CD4-positive, alpha-beta T cell treated with Interleukin-4 for 4 hours (primary cell): ENCODE data around the gene SLC16A12.

Source experiments
- DNase-seq: peaks from one replicate; pipeline ENCODE4 v3.0.0-alpha.2; 2020

Gene SLC16A12, protein sequence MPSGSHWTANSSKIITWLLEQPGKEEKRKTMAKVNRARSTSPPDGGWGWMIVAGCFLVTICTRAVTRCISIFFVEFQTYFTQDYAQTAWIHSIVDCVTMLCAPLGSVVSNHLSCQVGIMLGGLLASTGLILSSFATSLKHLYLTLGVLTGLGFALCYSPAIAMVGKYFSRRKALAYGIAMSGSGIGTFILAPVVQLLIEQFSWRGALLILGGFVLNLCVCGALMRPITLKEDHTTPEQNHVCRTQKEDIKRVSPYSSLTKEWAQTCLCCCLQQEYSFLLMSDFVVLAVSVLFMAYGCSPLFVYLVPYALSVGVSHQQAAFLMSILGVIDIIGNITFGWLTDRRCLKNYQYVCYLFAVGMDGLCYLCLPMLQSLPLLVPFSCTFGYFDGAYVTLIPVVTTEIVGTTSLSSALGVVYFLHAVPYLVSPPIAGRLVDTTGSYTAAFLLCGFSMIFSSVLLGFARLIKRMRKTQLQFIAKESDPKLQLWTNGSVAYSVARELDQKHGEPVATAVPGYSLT

DNA sequence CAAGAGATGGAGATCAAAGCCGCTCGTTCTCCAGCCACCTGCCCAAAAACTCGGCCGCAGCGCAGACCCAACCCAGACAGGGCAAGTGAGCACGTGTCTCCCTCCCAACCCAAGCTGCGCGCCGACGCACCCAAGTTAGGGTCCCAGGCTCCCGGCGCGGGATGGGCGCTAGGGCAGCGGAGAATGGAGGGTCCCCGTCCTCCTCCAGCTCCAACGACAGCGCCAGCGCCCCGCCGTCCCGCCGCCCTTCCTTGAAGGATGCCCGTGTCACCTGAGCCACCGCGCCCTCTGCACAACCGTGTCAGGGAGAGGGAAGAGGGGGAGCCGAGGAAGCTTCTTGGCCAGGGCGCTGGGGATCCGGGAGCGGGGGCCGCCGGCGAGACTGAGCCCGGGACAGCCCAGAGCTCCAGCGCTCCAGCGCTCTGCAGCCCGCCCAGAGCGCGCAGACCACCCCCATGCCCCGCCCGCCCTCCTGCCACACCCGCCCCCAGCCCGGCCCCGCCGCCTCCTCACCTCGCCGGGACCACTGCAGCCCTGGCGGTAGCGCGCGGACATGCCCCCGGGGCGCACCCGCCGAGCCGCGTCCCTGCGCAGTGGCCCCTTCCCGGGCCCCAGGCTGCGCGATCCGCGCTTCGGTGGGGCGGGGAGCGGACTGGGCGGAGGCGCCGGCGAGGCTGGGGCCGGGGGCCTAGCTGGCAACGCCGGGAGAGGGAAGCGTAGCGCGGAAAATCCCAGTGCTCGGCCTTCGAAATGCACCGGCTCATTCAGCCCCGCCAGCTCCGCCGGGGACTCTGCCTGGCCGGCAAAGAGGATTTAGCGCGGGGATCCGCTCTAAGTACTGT lies at the start of gene SLC16A12:
SLC16A12 (minus strand) TSS at position 424 of the 842 bp plus-strand sequence. CDS start 73,016 bp downstream, outside the sequence.
- no peak for DNase-seq

DNA sequence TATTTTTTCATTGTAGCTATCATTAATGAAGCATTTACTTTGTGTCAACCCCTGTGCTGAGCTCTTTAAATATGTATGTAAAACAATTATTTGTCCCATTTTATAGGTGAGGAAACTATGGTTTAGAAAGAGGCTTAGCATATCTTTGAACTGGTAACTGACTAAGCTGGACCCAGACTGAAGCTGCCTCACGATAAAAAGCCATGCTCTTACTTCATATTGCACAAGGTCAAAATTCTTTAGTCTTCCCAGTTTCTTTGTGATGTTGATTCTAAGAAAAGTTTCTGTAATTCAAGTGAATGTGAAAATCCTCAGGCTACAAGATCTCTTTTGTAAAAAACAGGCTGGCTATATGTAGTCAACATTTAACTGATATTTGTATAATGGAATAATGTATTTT lies 46.6 kb upstream of the SLC16A12 start:
- DNase-seq, result no peak

- no peak for DNase-seq
These were observed 44.8 kb upstream of the SLC16A12 start for GRCh38 chr10:89580243-89580642.

DNA sequence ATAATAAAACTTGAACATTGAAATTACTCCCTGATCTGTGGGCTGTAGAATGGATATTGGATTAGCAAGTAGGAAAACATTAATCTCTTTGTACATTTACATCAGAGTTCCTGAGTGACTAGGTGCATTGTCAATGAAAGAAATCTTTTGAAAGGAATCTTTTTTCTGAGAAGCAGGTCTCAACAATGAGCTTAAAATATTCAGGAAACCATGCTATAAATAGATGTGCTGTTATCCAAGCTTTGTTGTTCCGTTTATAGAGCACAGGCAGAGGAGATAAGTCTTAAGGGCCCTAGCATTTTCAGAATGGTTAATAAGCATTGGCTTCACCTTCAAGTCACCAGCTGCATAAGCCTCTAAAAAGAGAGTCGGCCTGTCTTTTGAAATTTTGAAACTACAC lies 41.3 kb upstream of the SLC16A12 start:
- no peak for DNase-seq

DNA sequence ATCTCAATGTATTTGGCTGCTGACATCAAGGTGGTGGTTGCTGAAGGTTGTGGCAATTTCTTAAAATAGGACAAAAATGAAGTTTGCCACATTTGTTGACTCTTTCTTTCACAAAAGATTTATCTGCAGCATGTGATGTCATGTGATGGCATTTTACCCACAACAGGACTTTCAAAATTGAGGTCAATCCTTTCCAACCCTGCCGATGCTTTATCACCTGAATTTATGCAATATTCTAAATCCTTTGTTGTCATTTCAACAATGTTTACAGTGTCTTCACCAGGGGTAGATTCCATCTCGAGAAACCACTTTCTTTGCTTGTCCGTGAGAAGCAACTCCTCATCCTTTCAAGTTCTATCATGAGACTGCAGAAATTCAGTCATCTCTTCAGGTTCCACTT lies 40.6 kb upstream of the SLC16A12 start:
- DNase-seq, result no peak

- DNase-seq, result no peak
These were observed 39.6 kb upstream of the SLC16A12 start for GRCh38 chr10:89575031-89575430.

DNA sequence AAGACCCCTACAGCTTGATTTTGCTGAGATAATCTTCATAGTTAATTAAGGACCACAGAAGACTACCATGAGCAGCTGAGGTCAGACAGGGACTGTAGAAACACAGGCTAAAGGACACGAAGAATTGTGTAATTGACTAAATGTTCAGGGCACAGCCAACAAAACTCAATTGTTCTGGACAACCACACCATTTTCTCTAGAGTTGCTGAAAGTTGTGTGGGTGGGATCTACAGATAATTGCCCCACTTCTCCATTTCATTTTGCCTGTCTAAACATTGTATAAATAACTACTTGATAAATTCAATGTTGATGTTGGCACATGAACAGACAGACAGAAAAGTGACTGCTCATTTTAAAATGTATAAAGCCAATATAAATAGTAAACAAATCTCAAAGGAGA lies 39.0 kb upstream of the SLC16A12 start:
- DNase-seq, result no peak

GRCh38 chr10:89567576-89568245 lies 32.3 kb upstream of the SLC16A12 start:
- DNase-seq, result no peak

DNA sequence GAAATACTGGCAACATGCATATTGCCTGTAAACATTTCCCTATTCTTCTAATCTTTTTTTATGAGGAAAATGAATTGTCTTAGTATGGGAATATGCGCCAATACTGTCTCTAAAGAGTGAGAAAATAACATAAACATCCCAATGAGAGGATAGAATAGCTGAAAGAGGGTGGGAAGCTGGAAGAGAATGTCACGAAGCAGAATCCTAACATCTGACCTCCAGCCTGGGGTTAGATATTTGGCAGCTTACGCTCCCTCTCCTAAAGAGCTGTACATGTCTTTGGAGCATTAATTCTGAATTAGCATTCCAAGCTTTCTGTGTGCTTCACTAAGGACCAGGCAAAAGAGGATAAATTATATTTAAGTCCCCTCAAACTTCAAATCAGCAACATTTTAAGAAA lies 31.6 kb upstream of the SLC16A12 start:
- DNase-seq, result no peak

- DNase-seq, result no peak
These were observed 30.9 kb upstream of the SLC16A12 start for GRCh38 chr10:89566095-89566950.

- DNase-seq, result no peak
These were observed 29.8 kb upstream of the SLC16A12 start for GRCh38 chr10:89565180-89565579.

DNA sequence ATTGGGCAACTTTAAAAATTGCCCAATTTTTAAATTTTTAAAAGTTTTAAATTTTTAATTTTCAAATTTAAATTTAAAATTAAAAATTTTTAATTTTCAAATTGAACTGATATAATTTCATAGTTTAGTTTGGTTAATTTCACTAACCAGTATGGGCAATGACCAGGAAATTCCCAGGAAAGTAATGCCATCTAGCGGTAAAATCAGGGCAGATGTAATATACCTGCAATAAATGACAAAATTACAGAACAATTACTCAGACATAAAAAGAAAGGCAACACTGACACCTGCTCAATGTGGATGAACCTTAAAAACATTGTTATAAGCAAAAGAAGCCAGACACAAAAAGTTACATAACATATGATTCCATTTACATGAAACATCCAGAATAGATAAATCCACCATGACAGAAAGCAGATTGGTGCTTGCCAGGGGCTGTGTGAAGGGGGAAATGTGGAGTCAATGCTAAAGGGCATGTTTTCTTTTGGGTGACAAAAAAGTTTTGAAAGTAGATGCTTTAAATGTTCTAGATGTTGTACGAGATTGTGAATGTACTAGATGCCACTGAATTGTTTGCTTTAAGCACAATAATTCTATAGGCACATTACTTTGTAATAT lies 28.6 kb upstream of the SLC16A12 start:
- peak; percentile 63 for DNase-seq

DNA sequence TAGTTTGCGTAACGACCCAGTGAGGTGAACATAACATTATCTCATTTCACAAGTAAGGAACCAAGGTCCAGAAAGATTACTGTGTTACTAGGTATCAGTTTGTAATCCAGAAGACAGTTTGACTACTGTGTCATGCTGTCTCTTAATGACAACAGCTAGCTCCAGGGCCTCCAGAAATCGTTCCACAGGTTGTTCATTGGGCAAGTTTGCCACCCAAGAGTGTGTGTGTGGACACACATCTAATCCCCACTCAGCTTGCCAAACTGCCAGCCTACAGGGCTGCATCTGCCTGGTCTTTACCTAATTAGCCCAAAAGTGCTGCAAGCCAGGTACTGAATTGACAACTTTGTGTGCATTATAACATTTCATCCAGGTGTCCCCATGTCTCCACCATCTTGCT lies 27.9 kb upstream of the SLC16A12 start:
- no peak for DNase-seq

DNA sequence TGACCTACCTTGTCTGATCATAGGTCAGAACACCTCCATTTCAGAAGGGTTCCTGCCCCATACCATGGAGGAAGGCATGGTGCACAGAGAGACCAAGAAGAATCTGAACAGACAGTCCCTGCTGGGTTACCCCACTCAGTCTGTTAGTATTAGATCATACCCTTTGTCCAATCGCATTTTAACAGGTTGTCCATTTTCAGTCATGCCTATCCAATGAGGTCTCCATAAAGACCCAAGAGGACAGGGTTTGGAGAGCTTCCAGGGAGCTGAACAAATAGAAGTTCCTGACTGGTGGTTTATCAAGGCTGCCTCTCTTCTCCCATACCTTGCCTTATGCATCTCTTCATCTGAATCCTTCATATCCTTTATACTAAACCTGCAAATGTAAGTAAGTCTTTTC lies 21.2 kb upstream of the SLC16A12 start:
- no peak for DNase-seq

DNA sequence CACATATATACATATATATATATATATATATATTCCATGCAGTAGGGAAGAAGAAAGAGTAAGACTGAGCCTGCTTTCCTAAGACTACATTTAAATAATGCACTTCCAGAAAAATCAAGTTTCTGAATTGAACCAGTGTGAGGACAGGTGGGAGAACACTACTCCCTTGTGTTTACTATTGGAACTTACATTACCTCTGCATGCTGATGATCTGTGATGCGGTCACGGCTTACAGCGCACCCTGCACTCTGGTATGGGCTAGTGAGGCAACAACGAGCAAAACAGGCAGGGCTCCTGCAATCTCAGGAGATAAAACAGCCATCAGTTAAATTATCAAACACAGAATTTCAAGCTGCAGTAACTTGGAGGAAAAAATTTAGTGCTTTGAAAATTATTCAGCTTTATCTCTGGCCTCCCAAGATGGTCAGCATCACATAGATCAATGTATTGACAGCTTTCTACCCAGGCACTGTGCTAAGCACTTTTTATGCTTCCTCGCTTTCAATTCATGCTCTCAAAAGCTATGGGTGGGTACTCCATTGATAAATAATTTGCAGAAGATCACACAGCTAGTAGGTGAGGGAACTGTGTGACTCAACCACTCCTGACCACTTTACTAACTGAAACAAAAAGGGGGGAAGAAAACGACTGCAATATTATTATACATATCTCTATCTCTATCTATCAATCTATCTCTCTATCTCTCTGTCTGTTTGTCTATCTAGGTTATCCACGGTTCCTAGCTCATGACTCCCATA lies 20.5 kb upstream of the SLC16A12 start:
- DNase-seq, result no peak

DNA sequence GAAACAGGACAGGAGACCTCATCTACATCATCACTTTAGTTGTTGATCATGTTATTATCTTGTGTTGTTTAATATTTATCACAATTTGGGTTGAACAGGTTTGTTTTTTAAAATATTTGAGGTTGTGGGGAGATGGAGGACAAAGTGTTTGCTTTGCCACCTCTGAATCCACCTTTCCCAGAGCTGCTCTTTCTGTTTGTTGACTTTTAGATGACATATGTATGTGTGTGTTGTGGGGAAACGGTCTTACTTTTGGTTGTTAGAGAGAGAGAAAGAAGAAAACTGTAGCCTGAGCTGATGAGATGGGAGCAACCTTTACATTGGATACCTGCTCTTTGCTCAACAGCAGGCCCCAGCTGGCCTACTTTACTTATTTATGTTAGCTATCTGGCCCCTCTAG lies 19.0 kb upstream of the SLC16A12 start:
- no peak for DNase-seq

- no peak for DNase-seq
These were observed 17.8 kb upstream of the SLC16A12 start for GRCh38 chr10:89553064-89553734.

DNA sequence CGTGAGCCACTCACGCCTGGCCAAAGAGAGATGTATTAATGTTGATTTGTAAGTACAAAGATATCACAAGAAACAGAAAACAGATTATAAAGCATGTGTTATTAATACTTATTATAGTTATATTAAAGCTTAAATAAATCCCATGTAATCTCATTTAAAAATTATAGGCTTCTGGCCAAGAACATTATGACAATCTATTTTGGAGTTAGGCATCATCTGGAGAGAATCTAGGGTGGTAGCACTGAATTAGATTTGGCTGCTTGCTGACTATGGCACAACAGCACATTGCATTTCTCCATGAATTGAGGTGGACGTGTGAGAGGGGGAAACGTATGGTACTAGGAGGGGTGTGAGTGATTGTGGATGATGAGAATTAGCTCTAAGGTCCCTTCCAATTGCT lies 16.8 kb upstream of the SLC16A12 start:
- no peak for DNase-seq

DNA sequence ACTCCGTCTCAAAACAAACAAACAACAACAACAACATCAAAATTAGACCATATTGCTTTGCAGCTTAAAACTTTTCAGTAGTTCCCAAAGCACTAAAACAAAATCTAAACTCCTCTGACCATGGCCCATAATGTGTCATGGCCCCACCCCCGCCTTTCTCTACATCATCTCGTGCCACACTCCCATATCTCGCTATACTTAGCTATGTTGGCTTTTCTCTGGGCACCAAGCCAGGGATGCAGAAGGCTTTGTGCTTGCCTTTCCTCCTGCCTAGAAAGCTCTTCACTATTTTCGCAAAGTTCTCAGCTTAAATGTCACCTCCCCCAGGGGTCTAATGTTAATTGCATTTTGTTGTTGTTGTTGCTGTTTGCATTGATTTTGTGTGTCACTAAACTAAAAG lies 15.1 kb upstream of the SLC16A12 start:
- DNase-seq, result no peak

DNA sequence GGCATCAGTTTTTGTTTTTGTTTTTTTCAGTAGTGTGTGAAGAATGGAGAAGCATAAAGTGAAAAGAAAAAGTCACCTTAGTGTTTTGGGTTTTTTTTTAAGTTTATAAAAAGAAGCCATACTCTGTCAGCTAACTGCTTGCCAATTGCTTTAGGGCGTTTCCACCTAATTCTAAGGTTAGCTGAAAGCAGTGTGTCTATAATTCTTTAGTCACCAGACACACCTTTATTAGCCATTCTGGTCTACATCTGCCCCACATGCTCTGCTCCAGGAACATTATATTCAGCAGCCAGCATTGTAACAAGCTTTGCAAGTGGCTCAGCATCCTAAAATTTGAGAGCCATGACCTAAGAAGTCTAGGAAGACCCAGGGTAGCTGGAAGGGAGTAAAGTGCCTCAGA lies 14.1 kb upstream of the SLC16A12 start:
- DNase-seq, result no peak

GRCh38 chr10:89548673-89549072 lies 13.3 kb upstream of the SLC16A12 start:
- DNase-seq, result no peak
